Measurements from ENCODE around the gene STXBP3. TPM values are rescaled to one million over a fixed set of nuclear protein-coding genes. Genes with fewer than 3 reads are reported as not detected.

The STXBP3 gene
- total RNA-seq, 1 donor from 2014 or later, result 19.5 TPM

DNA sequence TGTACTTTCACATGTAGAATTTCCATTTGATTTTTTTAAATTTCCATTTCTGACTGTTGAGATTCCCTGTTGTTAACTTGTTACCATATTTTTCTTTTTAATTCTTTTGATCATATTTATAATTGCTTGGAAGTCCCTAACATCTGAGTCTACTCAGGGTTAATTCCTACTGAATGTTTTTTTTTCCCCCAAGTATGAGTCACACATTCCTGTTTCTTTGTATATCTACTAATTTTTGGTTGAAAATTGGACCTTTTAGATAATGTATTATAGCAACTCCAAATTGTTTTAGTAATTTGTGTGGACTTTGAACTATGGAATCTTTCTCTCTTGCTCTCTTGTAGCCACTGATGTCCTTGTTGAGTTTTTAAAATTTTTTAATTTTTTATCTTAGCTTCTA is 54.6 kb downstream of the STXBP3 start:
- no peaks in the 10 kb centered on the region for H3K4me1 Mint-ChIP-seq (ENCODE audit: low read depth, unreplicated experiment)
- no peaks in the 10 kb centered on the region for H3K9me3 Mint-ChIP-seq (ENCODE audit: unreplicated experiment)
- TF ChIP-seq, protein P1, sequence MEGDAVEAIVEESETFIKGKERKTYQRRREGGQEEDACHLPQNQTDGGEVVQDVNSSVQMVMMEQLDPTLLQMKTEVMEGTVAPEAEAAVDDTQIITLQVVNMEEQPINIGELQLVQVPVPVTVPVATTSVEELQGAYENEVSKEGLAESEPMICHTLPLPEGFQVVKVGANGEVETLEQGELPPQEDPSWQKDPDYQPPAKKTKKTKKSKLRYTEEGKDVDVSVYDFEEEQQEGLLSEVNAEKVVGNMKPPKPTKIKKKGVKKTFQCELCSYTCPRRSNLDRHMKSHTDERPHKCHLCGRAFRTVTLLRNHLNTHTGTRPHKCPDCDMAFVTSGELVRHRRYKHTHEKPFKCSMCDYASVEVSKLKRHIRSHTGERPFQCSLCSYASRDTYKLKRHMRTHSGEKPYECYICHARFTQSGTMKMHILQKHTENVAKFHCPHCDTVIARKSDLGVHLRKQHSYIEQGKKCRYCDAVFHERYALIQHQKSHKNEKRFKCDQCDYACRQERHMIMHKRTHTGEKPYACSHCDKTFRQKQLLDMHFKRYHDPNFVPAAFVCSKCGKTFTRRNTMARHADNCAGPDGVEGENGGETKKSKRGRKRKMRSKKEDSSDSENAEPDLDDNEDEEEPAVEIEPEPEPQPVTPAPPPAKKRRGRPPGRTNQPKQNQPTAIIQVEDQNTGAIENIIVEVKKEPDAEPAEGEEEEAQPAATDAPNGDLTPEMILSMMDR (IDR thresholded peaks at IDR 0.05; ENCODE audit: partially characterized antibody, unreplicated experiment), result no peak
- no peak for DNase-seq
- no peaks in the 10 kb centered on the region for H3K27me3 Mint-ChIP-seq (ENCODE audit: unreplicated experiment)
- H3K27ac Mint-ChIP-seq (ENCODE audit: unreplicated experiment), result no peak overlapping the region
- H3K4me3 Mint-ChIP-seq (ENCODE audit: unreplicated experiment), result no peak overlapping the region
- no peaks in the 10 kb centered on the region for H3K36me3 Mint-ChIP-seq (ENCODE audit: unreplicated experiment)

DNA sequence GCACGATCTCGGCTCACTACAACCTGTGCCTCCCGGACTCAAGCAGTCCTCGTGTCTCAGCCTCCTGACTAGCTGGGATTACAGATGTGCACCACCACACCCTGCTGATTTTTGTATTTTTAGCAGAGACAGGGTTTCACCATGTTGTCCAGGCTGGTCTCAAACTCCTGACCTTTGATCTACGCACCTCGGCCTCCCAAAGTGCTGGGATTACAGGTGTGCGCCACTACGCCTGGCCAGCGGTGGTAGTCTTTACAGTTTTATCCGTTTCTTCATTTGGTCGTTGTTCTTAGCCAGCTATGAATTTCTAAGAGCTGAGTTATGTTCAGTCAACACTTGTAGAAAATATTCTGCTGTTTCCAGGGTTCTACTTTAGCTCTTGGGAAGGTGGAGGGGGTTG is 57.1 kb downstream of the STXBP3 start:
- Mint-ChIP-seq H3K27me3 (ENCODE audit: unreplicated experiment) (no peaks in the 10 kb centered on the region), H3K4me1 (ENCODE audit: low read depth, unreplicated experiment) (no peaks in the 10 kb centered on the region), H3K36me3 (ENCODE audit: unreplicated experiment) (no peaks in the 10 kb centered on the region), H3K4me3 (ENCODE audit: unreplicated experiment) (no peak overlapping the region), H3K9me3 (ENCODE audit: unreplicated experiment) (no peaks in the 10 kb centered on the region), H3K27ac (ENCODE audit: unreplicated experiment) (no peak overlapping the region)
- TF ChIP-seq, protein P1 (IDR thresholded peaks at IDR 0.05; ENCODE audit: partially characterized antibody, unreplicated experiment), result no peak
- no peak for DNase-seq

DNA sequence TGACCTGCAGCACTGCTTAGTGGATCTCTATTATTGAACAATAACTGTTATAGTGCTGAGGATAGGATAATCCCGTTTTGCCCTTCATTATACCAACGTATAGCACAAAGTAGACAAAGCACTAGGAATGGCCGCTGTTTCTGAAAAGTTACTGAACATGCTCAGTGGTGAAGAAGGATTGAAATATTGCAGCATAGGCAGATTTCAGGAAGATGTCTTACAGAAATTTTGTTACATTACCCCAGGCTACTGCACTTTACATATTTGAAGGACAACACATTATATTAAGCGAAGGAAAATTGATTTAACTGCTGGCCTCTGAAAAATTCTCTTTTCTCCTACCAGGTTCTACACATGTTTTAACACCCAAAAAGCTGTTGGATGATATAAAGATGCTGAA is 62.0 kb downstream of the STXBP3 start:
- Mint-ChIP-seq H3K4me1 (ENCODE audit: low read depth, unreplicated experiment) (no peaks in the 10 kb centered on the region), H3K27ac (ENCODE audit: unreplicated experiment) (no peak overlapping the region), H3K27me3 (ENCODE audit: unreplicated experiment) (no peaks in the 10 kb centered on the region), H3K4me3 (ENCODE audit: unreplicated experiment) (no peak overlapping the region), H3K9me3 (ENCODE audit: unreplicated experiment) (no peaks in the 10 kb centered on the region), H3K36me3 (ENCODE audit: unreplicated experiment) (no peaks in the 10 kb centered on the region)
- no peak for DNase-seq
- TF ChIP-seq, protein P1 (IDR thresholded peaks at IDR 0.05; ENCODE audit: partially characterized antibody, unreplicated experiment), result no peak

DNA sequence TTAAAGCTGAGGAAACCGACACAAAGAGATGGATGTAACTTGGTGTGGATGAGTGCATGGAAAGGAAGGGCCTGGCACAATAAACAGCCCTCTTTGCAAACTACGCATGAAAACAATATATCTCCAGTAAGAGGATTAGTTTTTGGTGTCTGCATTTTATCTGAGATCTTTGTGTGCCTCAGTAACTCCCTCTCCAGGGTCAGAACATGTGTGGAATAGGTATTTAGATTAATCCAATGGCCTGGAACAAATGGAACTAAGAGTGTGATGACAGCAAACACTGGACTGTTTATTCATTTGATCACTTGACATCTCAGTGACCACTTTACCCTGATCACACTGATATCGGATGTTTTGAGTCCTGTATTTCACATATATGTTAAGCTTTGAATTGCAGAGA is 65.1 kb downstream of the STXBP3 start:
- H3K36me3 Mint-ChIP-seq (ENCODE audit: unreplicated experiment), result no peaks in the 10 kb centered on the region
- H3K9me3 Mint-ChIP-seq (ENCODE audit: unreplicated experiment), result peaks cover 3% of the 10 kb centered on the region
- TF ChIP-seq, protein P1 (IDR thresholded peaks at IDR 0.05; ENCODE audit: partially characterized antibody, unreplicated experiment), result no peak
- H3K27ac Mint-ChIP-seq (ENCODE audit: unreplicated experiment), result no peak overlapping the region
- no peak for DNase-seq
- no peak overlapping the region for H3K4me3 Mint-ChIP-seq (ENCODE audit: unreplicated experiment)
- no peaks in the 10 kb centered on the region for H3K27me3 Mint-ChIP-seq (ENCODE audit: unreplicated experiment)
- H3K4me1 Mint-ChIP-seq (ENCODE audit: low read depth, unreplicated experiment), result peaks cover 8% of the 10 kb centered on the region

DNA sequence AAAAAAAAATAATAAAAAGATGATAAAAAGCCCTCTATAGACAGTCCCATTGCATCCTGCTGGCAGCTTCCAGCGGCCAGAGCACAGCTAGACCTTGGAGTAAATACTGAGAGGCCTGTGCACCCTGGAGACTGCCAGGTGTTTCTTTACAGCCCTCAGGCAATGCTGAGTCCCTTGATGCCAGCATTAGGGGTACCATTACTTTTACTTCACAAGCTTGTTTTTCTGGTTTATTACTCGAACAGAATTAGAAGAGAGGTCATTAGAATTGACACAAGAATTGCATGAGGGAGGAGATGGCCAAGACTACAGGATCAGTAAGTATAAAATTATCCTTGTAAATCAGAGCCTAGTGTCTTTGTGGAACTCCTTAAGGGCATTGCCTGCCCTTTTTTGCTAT is 66.9 kb downstream of the STXBP3 start:
- H3K36me3 Mint-ChIP-seq (ENCODE audit: unreplicated experiment), result no peaks in the 10 kb centered on the region
- TF ChIP-seq, protein P1 (IDR thresholded peaks at IDR 0.05; ENCODE audit: partially characterized antibody, unreplicated experiment), result no peak
- DNase-seq, result no peak
- no peaks in the 10 kb centered on the region for H3K27me3 Mint-ChIP-seq (ENCODE audit: unreplicated experiment)
- H3K9me3 Mint-ChIP-seq (ENCODE audit: unreplicated experiment), result peaks cover 3% of the 10 kb centered on the region
- peaks cover 15% of the 10 kb centered on the region for H3K4me1 Mint-ChIP-seq (ENCODE audit: low read depth, unreplicated experiment)
- peak overlapping the region; percentile 21 for H3K27ac Mint-ChIP-seq (ENCODE audit: unreplicated experiment)
- no peak overlapping the region for H3K4me3 Mint-ChIP-seq (ENCODE audit: unreplicated experiment)

Data from glutamatergic neuron (in vitro differentiated cells).